NCI-H1694 treated with DMSO at 0.1 percent for 48 hours (cell line): ENCODE results near the gene SLC7A6.
A peak's percentile ranks its signal among the peaks of the same experiment; 100 is the strongest.

Experiments
- DNase-seq: peaks from one replicate; lab custom pipeline; 2025; lab: John Stamatoyannopoulos, UW

SLC7A6 gene

GRCh38 chr16:68235108-68235886 lies 29.0 kb upstream of the SLC7A6 start:
- DNase-seq = no peak

- no peak for DNase-seq
Measured at GRCh38 chr16:68235887-68236136, 28.5 kb upstream of the SLC7A6 start, which contains the start of gene ESRP2. Gene ESRP2, minus strand, starts transcription at chr16:68236127. Its CDS starts 82 bp downstream, at chr16:68236045.

- no peak for DNase-seq
Measured at GRCh38 chr16:68236137-68236825, 28.0 kb upstream of the SLC7A6 start.

GRCh38 chr16:68236826-68237242 lies 27.5 kb upstream of the SLC7A6 start:
- no peak for DNase-seq

GRCh38 chr16:68237243-68238028 lies 26.9 kb upstream of the SLC7A6 start:
- peak; percentile 79 for DNase-seq

- no peak for DNase-seq
Measured at GRCh38 chr16:68238029-68238345, 26.3 kb upstream of the SLC7A6 start.

GRCh38 chr16:68242085-68242484 lies 22.2 kb upstream of the SLC7A6 start:
- no peak for DNase-seq

GRCh38 chr16:68242926-68243858 lies 21.1 kb upstream of the SLC7A6 start:
- DNase-seq = no peak

- DNase-seq = no peak
Measured at GRCh38 chr16:68244481-68244902, 19.8 kb upstream of the SLC7A6 start.

GRCh38 chr16:68244903-68245853 lies 19.1 kb upstream of the SLC7A6 start, which contains the start of gene PLA2G15:
Gene PLA2G15, plus strand, starts transcription at chr16:68245373. Its CDS starts 54 bp downstream, at chr16:68245427.
- peak; percentile 69 for DNase-seq

GRCh38 chr16:68246121-68246520 lies 18.2 kb upstream of the SLC7A6 start:
- no peak for DNase-seq

GRCh38 chr16:68246666-68247065 lies 17.7 kb upstream of the SLC7A6 start:
- no peak for DNase-seq

- no peak for DNase-seq
Measured at GRCh38 chr16:68247400-68247799, 16.9 kb upstream of the SLC7A6 start.

- DNase-seq = no peak
Measured at GRCh38 chr16:68247932-68248331, 16.4 kb upstream of the SLC7A6 start.

GRCh38 chr16:68249371-68249770 lies 15.0 kb upstream of the SLC7A6 start:
- DNase-seq = no peak

- DNase-seq = no peak
Measured at GRCh38 chr16:68250951-68251350, 13.4 kb upstream of the SLC7A6 start.

GRCh38 chr16:68251832-68252231 lies 12.5 kb upstream of the SLC7A6 start:
- no peak for DNase-seq

- no peak for DNase-seq
Measured at GRCh38 chr16:68252383-68252782, 11.9 kb upstream of the SLC7A6 start.

- no peak for DNase-seq
Measured at GRCh38 chr16:68253721-68254120, 10.6 kb upstream of the SLC7A6 start.

GRCh38 chr16:68255712-68256111 lies 8.6 kb upstream of the SLC7A6 start:
- DNase-seq = no peak
